ENCODE results near the gene SLC40A1. TPM values are rescaled to one million over a fixed set of nuclear protein-coding genes. Genes with fewer than 3 reads are reported as not detected.

Gene SLC40A1
- total and polyA plus RNA-seq, 10 of the 15 experiments (the other 5 are each of a cell fraction or from before 2014, with no cell fraction given): 0.01 to 0.38 (median 0.08) TPM; not detected in 7

DNA sequence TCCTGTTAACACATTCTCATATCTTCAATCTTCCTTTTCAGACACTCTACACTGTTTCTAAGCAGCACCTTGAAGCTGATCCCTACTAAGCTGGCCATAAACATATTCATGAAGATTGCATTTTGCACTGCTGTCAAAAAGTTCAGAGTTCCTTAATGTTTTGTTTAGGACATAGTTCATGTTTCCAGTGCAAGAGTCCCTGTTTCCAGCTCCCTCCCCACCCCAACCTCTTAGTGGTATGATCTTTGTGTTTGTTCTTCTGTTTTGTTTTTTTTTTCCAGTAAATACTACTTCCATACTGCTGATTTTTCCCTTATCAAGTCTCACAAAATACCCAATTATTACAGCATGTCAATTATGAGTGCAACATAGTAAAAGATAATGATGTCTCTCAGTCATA lies 4.1 kb upstream of the SLC40A1 start:
- intact Hi-C loops (cut with micrococcal nuclease; ENCODE audit: unreplicated experiment): no loop called here
- BruUV-seq (replicated peaks): no TSS peak
- SMC1A ChIA-PET (ENCODE audit: uncharacterized antibody, unreplicated experiment): no interaction called here

More for the DNA sequence above, 4.1 kb upstream of the SLC40A1 start:
- Histone ChIP-seq H3K4me3 (no peak overlapping the region), H3K27ac (ENCODE audit: control insufficient read depth, insufficient read depth) (no peak overlapping the region), H3K4me1 (ENCODE audit: control insufficient read depth, insufficient read depth, low read length) (no peaks in the 10 kb centered on the region), H2AFZ (ENCODE audit: control insufficient read depth, low read depth, low read length) (no peak overlapping the region), H3K4me2 (ENCODE audit: control insufficient read depth, insufficient read depth) (no peak overlapping the region), H3K79me2 (ENCODE audit: control insufficient read depth, insufficient read depth, low read length) (no peaks in the 10 kb centered on the region), H3K27me3 (replicated peaks in 1 of 2; ENCODE audit: control insufficient read depth in 2 of 2, insufficient read depth in 2 of 2, low read length in 1 of 2) (peaks cover 10 to 11% of the 10 kb centered on the region in 2 experiments), H3K9me3 (replicated peaks; ENCODE audit: control insufficient read depth, insufficient read depth, low read length) (no peaks in the 10 kb centered on the region), H4K20me1 (ENCODE audit: control insufficient read depth, insufficient read depth) (no peaks in the 10 kb centered on the region), H3K9ac (ENCODE audit: control insufficient read depth, insufficient read depth, low read length) (no peak overlapping the region), H3K36me3 (ENCODE audit: control insufficient read depth in 2 of 2, insufficient read depth in 2 of 2, low read length in 1 of 2) (no peaks in the 10 kb centered on the region)
- in situ Hi-C loops (cut with MboI): no loop called here
- DNase-seq (ENCODE audit: low read depth, low spot score) (no peak), ATAC-seq (no peak), FAIRE-seq (no peak)
- POLR2A ChIA-PET: no interaction called here
- TF ChIP-seq IRF4 (IDR thresholded peaks at IDR 0.05; ENCODE audit: low read depth, low read length) (no peak), HDGF (IDR thresholded peaks at IDR 0.05) (no peak), KAT2A (conservative IDR thresholded peaks at IDR 0.05; ENCODE audit: control insufficient read depth, low read depth, low read length) (no peak), RB1 (IDR thresholded peaks at IDR 0.05; ENCODE audit: borderline replicate concordance) (no peak), PML (IDR thresholded peaks at IDR 0.05; ENCODE audit: low read length) (no peak), ESRRA (IDR thresholded peaks at IDR 0.05; ENCODE audit: low read length) (no peak), LARP7 (IDR thresholded peaks at IDR 0.05) (no peak), CHD2 (IDR thresholded peaks at IDR 0.05; ENCODE audit: borderline replicate concordance, low read depth, low read length) (no peak), SREBF1 (IDR thresholded peaks at IDR 0.05; ENCODE audit: low read length) (no peak)
- TF ChIP-seq, protein P1, sequence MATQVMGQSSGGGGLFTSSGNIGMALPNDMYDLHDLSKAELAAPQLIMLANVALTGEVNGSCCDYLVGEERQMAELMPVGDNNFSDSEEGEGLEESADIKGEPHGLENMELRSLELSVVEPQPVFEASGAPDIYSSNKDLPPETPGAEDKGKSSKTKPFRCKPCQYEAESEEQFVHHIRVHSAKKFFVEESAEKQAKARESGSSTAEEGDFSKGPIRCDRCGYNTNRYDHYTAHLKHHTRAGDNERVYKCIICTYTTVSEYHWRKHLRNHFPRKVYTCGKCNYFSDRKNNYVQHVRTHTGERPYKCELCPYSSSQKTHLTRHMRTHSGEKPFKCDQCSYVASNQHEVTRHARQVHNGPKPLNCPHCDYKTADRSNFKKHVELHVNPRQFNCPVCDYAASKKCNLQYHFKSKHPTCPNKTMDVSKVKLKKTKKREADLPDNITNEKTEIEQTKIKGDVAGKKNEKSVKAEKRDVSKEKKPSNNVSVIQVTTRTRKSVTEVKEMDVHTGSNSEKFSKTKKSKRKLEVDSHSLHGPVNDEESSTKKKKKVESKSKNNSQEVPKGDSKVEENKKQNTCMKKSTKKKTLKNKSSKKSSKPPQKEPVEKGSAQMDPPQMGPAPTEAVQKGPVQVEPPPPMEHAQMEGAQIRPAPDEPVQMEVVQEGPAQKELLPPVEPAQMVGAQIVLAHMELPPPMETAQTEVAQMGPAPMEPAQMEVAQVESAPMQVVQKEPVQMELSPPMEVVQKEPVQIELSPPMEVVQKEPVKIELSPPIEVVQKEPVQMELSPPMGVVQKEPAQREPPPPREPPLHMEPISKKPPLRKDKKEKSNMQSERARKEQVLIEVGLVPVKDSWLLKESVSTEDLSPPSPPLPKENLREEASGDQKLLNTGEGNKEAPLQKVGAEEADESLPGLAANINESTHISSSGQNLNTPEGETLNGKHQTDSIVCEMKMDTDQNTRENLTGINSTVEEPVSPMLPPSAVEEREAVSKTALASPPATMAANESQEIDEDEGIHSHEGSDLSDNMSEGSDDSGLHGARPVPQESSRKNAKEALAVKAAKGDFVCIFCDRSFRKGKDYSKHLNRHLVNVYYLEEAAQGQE (IDR thresholded peaks at IDR 0.05; ENCODE audit: low read depth, low read length): no peak
- TF ChIP-seq, protein P2, sequence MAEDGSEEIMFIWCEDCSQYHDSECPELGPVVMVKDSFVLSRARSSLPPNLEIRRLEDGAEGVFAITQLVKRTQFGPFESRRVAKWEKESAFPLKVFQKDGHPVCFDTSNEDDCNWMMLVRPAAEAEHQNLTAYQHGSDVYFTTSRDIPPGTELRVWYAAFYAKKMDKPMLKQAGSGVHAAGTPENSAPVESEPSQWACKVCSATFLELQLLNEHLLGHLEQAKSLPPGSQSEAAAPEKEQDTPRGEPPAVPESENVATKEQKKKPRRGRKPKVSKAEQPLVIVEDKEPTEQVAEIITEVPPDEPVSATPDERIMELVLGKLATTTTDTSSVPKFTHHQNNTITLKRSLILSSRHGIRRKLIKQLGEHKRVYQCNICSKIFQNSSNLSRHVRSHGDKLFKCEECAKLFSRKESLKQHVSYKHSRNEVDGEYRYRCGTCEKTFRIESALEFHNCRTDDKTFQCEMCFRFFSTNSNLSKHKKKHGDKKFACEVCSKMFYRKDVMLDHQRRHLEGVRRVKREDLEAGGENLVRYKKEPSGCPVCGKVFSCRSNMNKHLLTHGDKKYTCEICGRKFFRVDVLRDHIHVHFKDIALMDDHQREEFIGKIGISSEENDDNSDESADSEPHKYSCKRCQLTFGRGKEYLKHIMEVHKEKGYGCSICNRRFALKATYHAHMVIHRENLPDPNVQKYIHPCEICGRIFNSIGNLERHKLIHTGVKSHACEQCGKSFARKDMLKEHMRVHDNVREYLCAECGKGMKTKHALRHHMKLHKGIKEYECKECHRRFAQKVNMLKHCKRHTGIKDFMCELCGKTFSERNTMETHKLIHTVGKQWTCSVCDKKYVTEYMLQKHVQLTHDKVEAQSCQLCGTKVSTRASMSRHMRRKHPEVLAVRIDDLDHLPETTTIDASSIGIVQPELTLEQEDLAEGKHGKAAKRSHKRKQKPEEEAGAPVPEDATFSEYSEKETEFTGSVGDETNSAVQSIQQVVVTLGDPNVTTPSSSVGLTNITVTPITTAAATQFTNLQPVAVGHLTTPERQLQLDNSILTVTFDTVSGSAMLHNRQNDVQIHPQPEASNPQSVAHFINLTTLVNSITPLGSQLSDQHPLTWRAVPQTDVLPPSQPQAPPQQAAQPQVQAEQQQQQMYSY (CRISPR knock-in tag; IDR thresholded peaks at IDR 0.05): no peak
- TF ChIP-seq, protein P3, sequence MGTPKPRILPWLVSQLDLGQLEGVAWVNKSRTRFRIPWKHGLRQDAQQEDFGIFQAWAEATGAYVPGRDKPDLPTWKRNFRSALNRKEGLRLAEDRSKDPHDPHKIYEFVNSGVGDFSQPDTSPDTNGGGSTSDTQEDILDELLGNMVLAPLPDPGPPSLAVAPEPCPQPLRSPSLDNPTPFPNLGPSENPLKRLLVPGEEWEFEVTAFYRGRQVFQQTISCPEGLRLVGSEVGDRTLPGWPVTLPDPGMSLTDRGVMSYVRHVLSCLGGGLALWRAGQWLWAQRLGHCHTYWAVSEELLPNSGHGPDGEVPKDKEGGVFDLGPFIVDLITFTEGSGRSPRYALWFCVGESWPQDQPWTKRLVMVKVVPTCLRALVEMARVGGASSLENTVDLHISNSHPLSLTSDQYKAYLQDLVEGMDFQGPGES (IDR thresholded peaks at IDR 0.05): no peak
- RAD21 ChIA-PET (ENCODE audit: unreplicated experiment): no interaction called here
- CTCF ChIA-PET: interaction anchor here (0.7 kb wide), 1 partner anchor 22 kb away, joined by 3 read pairs; no protein-coding TSS in a partner anchor

Data from GM12878 (cell line).